Measurements from ENCODE around the gene B3GLCT. TPM values are rescaled to one million over a fixed set of nuclear protein-coding genes. Genes with fewer than 3 reads are reported as not detected.

The B3GLCT gene
- total and polyA plus RNA-seq, 2 of the 13 experiments (the other 11 are each of a cell fraction or from before 2014, with no cell fraction given): 2.0 to 7.1 TPM

DNA sequence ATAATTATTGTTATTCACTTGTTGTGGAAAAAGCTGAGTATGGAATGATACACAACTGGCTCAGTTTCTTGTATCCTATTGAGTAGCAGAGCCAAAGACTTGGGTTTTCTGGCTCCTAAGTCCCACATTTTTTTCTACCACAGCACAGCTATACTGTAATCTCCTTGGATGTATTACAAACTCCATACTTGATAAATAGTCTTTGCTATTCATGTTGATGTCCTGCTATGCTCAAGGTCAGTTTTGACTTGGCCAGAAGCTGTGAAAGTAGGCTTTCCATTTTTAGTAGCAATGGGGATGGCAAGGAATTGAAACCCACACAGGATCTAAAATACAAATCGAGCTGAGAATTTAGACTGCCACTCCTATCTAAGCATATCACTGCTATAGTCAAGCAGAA is 79.1 kb downstream of the B3GLCT start:
- no peaks in the 10 kb centered on the region for H3K27me3 ChIP-seq (ENCODE audit: control insufficient read depth in 1 of 2, insufficient read depth in 2 of 2, low read length in 2 of 2)
- no peaks in the 10 kb centered on the region for H3K9me3 ChIP-seq (ENCODE audit: low read length)
- no peak for TF ChIP-seq RFX5 (IDR thresholded peaks at IDR 0.05; ENCODE audit: low read depth, low read length)
- TF ChIP-seq FOXJ3 (CRISPR knock-in tag; IDR thresholded peaks at IDR 0.05; ENCODE audit: borderline replicate concordance): no peak
- TF ChIP-seq, protein P1, sequence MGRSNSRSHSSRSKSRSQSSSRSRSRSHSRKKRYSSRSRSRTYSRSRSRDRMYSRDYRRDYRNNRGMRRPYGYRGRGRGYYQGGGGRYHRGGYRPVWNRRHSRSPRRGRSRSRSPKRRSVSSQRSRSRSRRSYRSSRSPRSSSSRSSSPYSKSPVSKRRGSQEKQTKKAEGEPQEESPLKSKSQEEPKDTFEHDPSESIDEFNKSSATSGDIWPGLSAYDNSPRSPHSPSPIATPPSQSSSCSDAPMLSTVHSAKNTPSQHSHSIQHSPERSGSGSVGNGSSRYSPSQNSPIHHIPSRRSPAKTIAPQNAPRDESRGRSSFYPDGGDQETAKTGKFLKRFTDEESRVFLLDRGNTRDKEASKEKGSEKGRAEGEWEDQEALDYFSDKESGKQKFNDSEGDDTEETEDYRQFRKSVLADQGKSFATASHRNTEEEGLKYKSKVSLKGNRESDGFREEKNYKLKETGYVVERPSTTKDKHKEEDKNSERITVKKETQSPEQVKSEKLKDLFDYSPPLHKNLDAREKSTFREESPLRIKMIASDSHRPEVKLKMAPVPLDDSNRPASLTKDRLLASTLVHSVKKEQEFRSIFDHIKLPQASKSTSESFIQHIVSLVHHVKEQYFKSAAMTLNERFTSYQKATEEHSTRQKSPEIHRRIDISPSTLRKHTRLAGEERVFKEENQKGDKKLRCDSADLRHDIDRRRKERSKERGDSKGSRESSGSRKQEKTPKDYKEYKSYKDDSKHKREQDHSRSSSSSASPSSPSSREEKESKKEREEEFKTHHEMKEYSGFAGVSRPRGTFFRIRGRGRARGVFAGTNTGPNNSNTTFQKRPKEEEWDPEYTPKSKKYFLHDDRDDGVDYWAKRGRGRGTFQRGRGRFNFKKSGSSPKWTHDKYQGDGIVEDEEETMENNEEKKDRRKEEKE (IDR thresholded peaks at IDR 0.05): no peak
- no peak for TF ChIP-seq SNAPC2 (CRISPR knock-in tag; IDR thresholded peaks at IDR 0.05)
- no peak for TF ChIP-seq SMAD3 (CRISPR knock-in tag; IDR thresholded peaks at IDR 0.05)
- TF ChIP-seq, protein P2, sequence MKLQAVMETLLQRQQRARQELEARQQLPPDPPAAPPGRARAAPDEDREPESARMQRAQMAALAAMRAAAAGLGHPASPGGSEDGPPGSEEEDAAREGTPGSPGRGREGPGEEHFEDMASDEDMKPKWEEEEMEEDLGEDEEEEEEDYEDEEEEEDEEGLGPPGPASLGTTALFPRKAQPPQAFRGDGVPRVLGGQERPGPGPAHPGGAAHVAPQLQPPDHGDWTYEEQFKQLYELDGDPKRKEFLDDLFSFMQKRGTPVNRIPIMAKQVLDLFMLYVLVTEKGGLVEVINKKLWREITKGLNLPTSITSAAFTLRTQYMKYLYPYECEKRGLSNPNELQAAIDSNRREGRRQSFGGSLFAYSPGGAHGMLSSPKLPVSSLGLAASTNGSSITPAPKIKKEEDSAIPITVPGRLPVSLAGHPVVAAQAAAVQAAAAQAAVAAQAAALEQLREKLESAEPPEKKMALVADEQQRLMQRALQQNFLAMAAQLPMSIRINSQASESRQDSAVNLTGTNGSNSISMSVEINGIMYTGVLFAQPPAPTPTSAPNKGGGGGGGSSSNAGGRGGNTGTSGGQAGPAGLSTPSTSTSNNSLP (IDR thresholded peaks at IDR 0.05; ENCODE audit: low read depth, low read length): no peak
- TF ChIP-seq, protein P3, sequence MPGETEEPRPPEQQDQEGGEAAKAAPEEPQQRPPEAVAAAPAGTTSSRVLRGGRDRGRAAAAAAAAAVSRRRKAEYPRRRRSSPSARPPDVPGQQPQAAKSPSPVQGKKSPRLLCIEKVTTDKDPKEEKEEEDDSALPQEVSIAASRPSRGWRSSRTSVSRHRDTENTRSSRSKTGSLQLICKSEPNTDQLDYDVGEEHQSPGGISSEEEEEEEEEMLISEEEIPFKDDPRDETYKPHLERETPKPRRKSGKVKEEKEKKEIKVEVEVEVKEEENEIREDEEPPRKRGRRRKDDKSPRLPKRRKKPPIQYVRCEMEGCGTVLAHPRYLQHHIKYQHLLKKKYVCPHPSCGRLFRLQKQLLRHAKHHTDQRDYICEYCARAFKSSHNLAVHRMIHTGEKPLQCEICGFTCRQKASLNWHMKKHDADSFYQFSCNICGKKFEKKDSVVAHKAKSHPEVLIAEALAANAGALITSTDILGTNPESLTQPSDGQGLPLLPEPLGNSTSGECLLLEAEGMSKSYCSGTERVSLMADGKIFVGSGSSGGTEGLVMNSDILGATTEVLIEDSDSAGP (CRISPR knock-in tag; IDR thresholded peaks at IDR 0.05; ENCODE audit: borderline replicate concordance): no peak
- no peak for TF ChIP-seq RFXANK (CRISPR knock-in tag; IDR thresholded peaks at IDR 0.05)
- no peak for TF ChIP-seq ZNF383 (CRISPR knock-in tag; IDR thresholded peaks at IDR 0.05; ENCODE audit: borderline replicate concordance)
- TF ChIP-seq SP5 (CRISPR knock-in tag; IDR thresholded peaks at IDR 0.05; ENCODE audit: borderline replicate concordance, low read depth): no peak
- TF ChIP-seq, protein P4, sequence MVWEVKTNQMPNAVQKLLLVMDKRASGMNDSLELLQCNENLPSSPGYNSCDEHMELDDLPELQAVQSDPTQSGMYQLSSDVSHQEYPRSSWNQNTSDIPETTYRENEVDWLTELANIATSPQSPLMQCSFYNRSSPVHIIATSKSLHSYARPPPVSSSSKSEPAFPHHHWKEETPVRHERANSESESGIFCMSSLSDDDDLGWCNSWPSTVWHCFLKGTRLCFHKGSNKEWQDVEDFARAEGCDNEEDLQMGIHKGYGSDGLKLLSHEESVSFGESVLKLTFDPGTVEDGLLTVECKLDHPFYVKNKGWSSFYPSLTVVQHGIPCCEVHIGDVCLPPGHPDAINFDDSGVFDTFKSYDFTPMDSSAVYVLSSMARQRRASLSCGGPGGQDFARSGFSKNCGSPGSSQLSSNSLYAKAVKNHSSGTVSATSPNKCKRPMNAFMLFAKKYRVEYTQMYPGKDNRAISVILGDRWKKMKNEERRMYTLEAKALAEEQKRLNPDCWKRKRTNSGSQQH (CRISPR knock-in tag; IDR thresholded peaks at IDR 0.05; ENCODE audit: low read depth): no peak
- TF ChIP-seq, protein P5, sequence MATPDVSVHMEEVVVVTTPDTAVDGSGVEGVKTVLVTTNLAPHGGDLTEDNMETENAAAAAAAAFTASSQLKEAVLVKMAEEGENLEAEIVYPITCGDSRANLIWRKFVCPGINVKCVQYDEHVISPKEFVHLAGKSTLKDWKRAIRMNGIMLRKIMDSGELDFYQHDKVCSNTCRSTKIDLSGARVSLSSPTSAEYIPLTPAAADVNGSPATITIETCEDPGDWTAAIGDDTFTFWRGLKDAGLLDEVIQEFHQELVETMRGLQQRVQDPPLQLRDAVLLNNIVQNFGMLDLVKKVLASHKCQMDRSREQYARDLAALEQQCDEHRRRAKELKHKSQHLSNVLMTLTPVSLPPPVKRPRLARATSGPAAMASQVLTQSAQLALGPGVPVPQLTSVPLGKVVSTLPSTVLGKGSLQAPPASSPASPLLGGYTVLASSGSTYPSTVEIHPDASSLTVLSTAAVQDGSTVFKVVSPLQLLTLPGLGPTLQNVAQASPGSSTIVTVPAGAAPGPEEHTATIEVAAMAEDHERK (CRISPR knock-in tag; IDR thresholded peaks at IDR 0.05; ENCODE audit: low read depth): no peak
- TF ChIP-seq CENPT (CRISPR knock-in tag; IDR thresholded peaks at IDR 0.05; ENCODE audit: low read depth): no peak
- TF ChIP-seq NR2F2 (IDR thresholded peaks at IDR 0.05; ENCODE audit: borderline replicate concordance, low read depth): no peak
- TF ChIP-seq, protein P6, sequence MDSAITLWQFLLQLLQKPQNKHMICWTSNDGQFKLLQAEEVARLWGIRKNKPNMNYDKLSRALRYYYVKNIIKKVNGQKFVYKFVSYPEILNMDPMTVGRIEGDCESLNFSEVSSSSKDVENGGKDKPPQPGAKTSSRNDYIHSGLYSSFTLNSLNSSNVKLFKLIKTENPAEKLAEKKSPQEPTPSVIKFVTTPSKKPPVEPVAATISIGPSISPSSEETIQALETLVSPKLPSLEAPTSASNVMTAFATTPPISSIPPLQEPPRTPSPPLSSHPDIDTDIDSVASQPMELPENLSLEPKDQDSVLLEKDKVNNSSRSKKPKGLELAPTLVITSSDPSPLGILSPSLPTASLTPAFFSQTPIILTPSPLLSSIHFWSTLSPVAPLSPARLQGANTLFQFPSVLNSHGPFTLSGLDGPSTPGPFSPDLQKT (CRISPR knock-in tag; IDR thresholded peaks at IDR 0.05; ENCODE audit: borderline replicate concordance): no peak
- H2AFZ ChIP-seq (ENCODE audit: low read length): no peak overlapping the region
- 0 out of 5 replicates have a peak, but pooled peaks cover 0 to 4% of the 10 kb centered on the region in 2 experiments for H3K36me3 ChIP-seq (replicated peaks in 1 of 2; ENCODE audit: control insufficient read depth in 1 of 2, insufficient read depth in 2 of 2, low read length in 2 of 2)
- H3K4me3 ChIP-seq (replicated peaks in 1 of 3; ENCODE audit: insufficient read depth in 1 of 3, low read depth in 2 of 3, low read length in 3 of 3): no peak overlapping the region
- no peak overlapping the region for H3K27ac ChIP-seq (ENCODE audit: extremely low read length, insufficient read depth, low read length)
- no peak overlapping the region for H3K9ac ChIP-seq (ENCODE audit: insufficient read depth, low read depth, low read length)
- ChIA-PET POLR2A (no interaction called here), CTCF (ENCODE audit: low intra/inter-chr PET ratio, low total read pairs) (no interaction called here)
- no peaks in the 10 kb centered on the region for H4K20me1 ChIP-seq (ENCODE audit: insufficient read depth, low read length)
- no peak overlapping the region for H3K4me2 ChIP-seq (ENCODE audit: low read depth, low read length)
- intact Hi-C loops (cut with micrococcal nuclease; ENCODE audit: unreplicated experiment): no loop called here
- no peak for FAIRE-seq
- ATAC-seq: no peak
- no peaks in the 10 kb centered on the region for H3K4me1 ChIP-seq (ENCODE audit: insufficient read depth, low read length)
- BruUV-seq (replicated peaks): no TSS peak
- 33% methylated on average over 1 of the region's 1 CpG for WGBS (ENCODE audit: low lambda C conversion rate)
- H3K79me2 ChIP-seq (ENCODE audit: insufficient read depth, low read length): no peaks in the 10 kb centered on the region
- no peak for DNase-seq (ENCODE audit: low spot score)
- in situ Hi-C loops (cut with HindIII; ENCODE audit: extremely low pct_ligation_motif_present, low pct_unique_long_range_greater_than_20kb): no loop called here
